Fibroblast of skin of scalp (primary cell): ENCODE measurements around the gene ACAD11.
A peak's percentile ranks its signal among the peaks of the same experiment; 100 is the strongest.
"Not testable (repeated sequence)": the region's sequence is repeated elsewhere in the genome, so short reads cannot be mapped to it uniquely, and the experiment has no call there.

ENCODE experiments used
- DNase-seq: peaks from one replicate; pipeline ENCODE4 v3.0.0-alpha.2; 2013

The ACAD11 gene

GRCh38 chr3:132597660-132598059 is 61.9 kb downstream of the ACAD11 start:
- DNase-seq: no peak

- no peak for DNase-seq
Observed at GRCh38 chr3:132596816-132597433, 62.7 kb downstream of the ACAD11 start, which contains the start of gene ACKR4. TSS of gene ACKR4 (plus strand) at chr3:132597270. CDS start at chr3:132600398, 3,128 bp downstream.

- no peak for DNase-seq
Observed at GRCh38 chr3:132596326-132596725, 63.3 kb downstream of the ACAD11 start.

GRCh38 chr3:132595014-132595413 is 64.6 kb downstream of the ACAD11 start:
- DNase-seq: peak; percentile 71

- no peak for DNase-seq
Observed at GRCh38 chr3:132594498-132594897, 65.1 kb downstream of the ACAD11 start.

- DNase-seq: peak; percentile 86
Observed at GRCh38 chr3:132593947-132594323, 65.7 kb downstream of the ACAD11 start.

GRCh38 chr3:132593241-132593946 is 66.2 kb downstream of the ACAD11 start:
- peak; percentile 52 for DNase-seq

GRCh38 chr3:132592216-132592615 is 67.4 kb downstream of the ACAD11 start:
- DNase-seq: peak; percentile 29

- DNase-seq: no peak
Observed at GRCh38 chr3:132587401-132587800, 72.2 kb downstream of the ACAD11 start.

GRCh38 chr3:132573797-132574211 is 85.8 kb downstream of the ACAD11 start:
- peak; percentile 41 for DNase-seq

- DNase-seq: peak; percentile 7
Observed at GRCh38 chr3:132570016-132570415, 89.6 kb downstream of the ACAD11 start.

GRCh38 chr3:132569580-132569979 is 90.0 kb downstream of the ACAD11 start:
- DNase-seq: peak; percentile 79

- peak; percentile 49 for DNase-seq
Observed at GRCh38 chr3:132569153-132569552, 90.5 kb downstream of the ACAD11 start.

GRCh38 chr3:132568422-132568821 is 91.2 kb downstream of the ACAD11 start:
- DNase-seq: no peak

GRCh38 chr3:132564070-132564465 is 95.5 kb downstream of the ACAD11 start:
- DNase-seq: no peak

- peak; percentile 19 for DNase-seq
Observed at GRCh38 chr3:132563420-132564069, 96.1 kb downstream of the ACAD11 start.

GRCh38 chr3:132561003-132561402 is 98.6 kb downstream of the ACAD11 start:
- DNase-seq: no peak

- DNase-seq: no peak
Observed at GRCh38 chr3:132556508-132557159, 103.0 kb downstream of the ACAD11 start.

- not testable (repeated sequence) for DNase-seq
Observed at GRCh38 chr3:132556036-132556386, 103.6 kb downstream of the ACAD11 start.

GRCh38 chr3:132555306-132556035 is 104.1 kb downstream of the ACAD11 start:
- DNase-seq: no peak

- DNase-seq: peak; percentile 60
Observed at GRCh38 chr3:132554437-132554836, 105.2 kb downstream of the ACAD11 start.

- no peak for DNase-seq
Observed at GRCh38 chr3:132553826-132554225, 105.8 kb downstream of the ACAD11 start.
